H9 (cell line): ENCODE data around the gene TIMM22. TPM values are rescaled to one million over a fixed set of nuclear protein-coding genes. Genes with fewer than 3 reads are reported as not detected.

Experiments
- DNase-seq: peaks from one replicate; pipeline ENCODE4 v3.0.0-alpha.2; 2017
- H2AFZ ChIP-seq: one replicate; pipeline ENCODE4 v1.6.1; 2013; ENCODE audit warnings: mild to moderate bottlenecking, low read length, control low read depth, moderate library complexity
- H2AK5ac ChIP-seq: 2 replicates; pipeline ENCODE4 v1.6.1; 2013; ENCODE audit warnings: low read length, control low read depth, mixed read lengths; ENCODE audit not compliant: insufficient read length
- H2BK120ac ChIP-seq: one replicate; pipeline ENCODE4 v1.6.1; 2013; ENCODE audit warnings: low read depth, mild to moderate bottlenecking, low read length, control low read depth, inconsistent platforms; ENCODE audit not compliant: poor library complexity, severe bottlenecking
- H2BK12ac ChIP-seq: 2 replicates; pipeline ENCODE4 v1.6.1; 2013; ENCODE audit warnings: low read length, control low read depth, mixed read lengths, low read depth; ENCODE audit not compliant: insufficient read length
- H2BK15ac ChIP-seq: 2 replicates; pipeline ENCODE4 v1.6.1; 2013; ENCODE audit warnings: low read depth, low read length, control low read depth
- H2BK20ac ChIP-seq: one replicate; pipeline ENCODE4 v1.6.1; 2013; ENCODE audit warnings: low read depth, mild to moderate bottlenecking, low read length, control low read depth, inconsistent platforms; ENCODE audit not compliant: poor library complexity, severe bottlenecking
- H2BK5ac ChIP-seq: 2 replicates; pipeline ENCODE4 v1.6.1; 2013; ENCODE audit warnings: low read length, control low read depth, mixed read lengths; ENCODE audit not compliant: insufficient read length
- H3K14ac ChIP-seq: 2 replicates; pipeline ENCODE4 v1.6.1; 2013; ENCODE audit warnings: low read length, control low read depth; ENCODE audit not compliant: insufficient read depth
- H3K18ac ChIP-seq: 2 replicates; pipeline ENCODE4 v1.6.1; 2013; ENCODE audit warnings: low read depth, mild to moderate bottlenecking, mixed read lengths, low read length, control low read depth; ENCODE audit not compliant: insufficient read length
- H3K23ac ChIP-seq: 2 replicates; pipeline ENCODE4 v1.6.1; 2013; ENCODE audit warnings: low read length, control low read depth, mixed read lengths, low read depth; ENCODE audit not compliant: insufficient read length
- H3K23me2 ChIP-seq: 2 replicates; pipeline ENCODE4 v1.6.1; 2013; ENCODE audit warnings: low read depth, mild to moderate bottlenecking, mixed read lengths, low read length, control low read depth; ENCODE audit not compliant: insufficient read length, poor library complexity, severe bottlenecking
- H3K27ac ChIP-seq: 2 replicates; pipeline ENCODE4 v1.5.1; 2013; ENCODE audit warnings: low read length, control low read depth, mixed read lengths, low read depth; ENCODE audit not compliant: insufficient read length
- H3K27me3 ChIP-seq: 2 replicates; pipeline ENCODE4 v1.6.1; 2013; ENCODE audit warnings: low read length, control low read depth, inconsistent platforms; ENCODE audit not compliant: insufficient read depth
- H3K4ac ChIP-seq: 2 replicates; pipeline ENCODE4 v1.6.1; 2013; ENCODE audit warnings: low read depth, mild to moderate bottlenecking, control low read depth, inconsistent platforms, low read length, moderate library complexity
- H3K4me1 ChIP-seq: 2 replicates; pipeline ENCODE4 v1.6.1; 2013; ENCODE audit warnings: low read length, control low read depth, inconsistent platforms; ENCODE audit not compliant: insufficient read depth
- H3K4me2 ChIP-seq: 2 replicates; pipeline ENCODE4 v1.6.1; 2013; ENCODE audit warnings: low read length, control low read depth, mixed read lengths; ENCODE audit not compliant: insufficient read length, insufficient read depth
- H3K56ac ChIP-seq: 2 replicates; pipeline ENCODE4 v1.6.1; 2013; ENCODE audit warnings: low read depth, mild to moderate bottlenecking, mixed read lengths, low read length, control low read depth; ENCODE audit not compliant: insufficient read length
- H3K79me1 ChIP-seq: 2 replicates; pipeline ENCODE4 v1.6.1; 2013; ENCODE audit warnings: low read depth, mild to moderate bottlenecking, moderate library complexity, low read length, control low read depth, inconsistent platforms; ENCODE audit not compliant: insufficient read depth, poor library complexity, severe bottlenecking
- H3K79me2 ChIP-seq: 2 replicates; pipeline ENCODE4 v1.6.1; 2013; ENCODE audit warnings: low read length, control low read depth, inconsistent platforms; ENCODE audit not compliant: insufficient read depth
- H3K9ac ChIP-seq: 2 replicates; pipeline ENCODE4 v1.6.1; 2013; ENCODE audit warnings: low read length, control low read depth, mixed read lengths; ENCODE audit not compliant: insufficient read length; ENCODE audit errors: extremely low read depth
- H3K9me3 ChIP-seq: one replicate; pipeline ENCODE4 v1.6.1; 2013; ENCODE audit warnings: low read depth, low read length, inconsistent platforms; ENCODE audit not compliant: control insufficient read depth
- H3T11ph ChIP-seq: one replicate; pipeline ENCODE4 v1.6.1; 2013; ENCODE audit warnings: mild to moderate bottlenecking, low read length, control low read depth, inconsistent platforms
- H4K20me1 ChIP-seq: one replicate; pipeline ENCODE4 v1.6.1; 2013; ENCODE audit not compliant: control insufficient read depth, insufficient read length, insufficient read depth
- H4K5ac ChIP-seq: 2 replicates; pipeline ENCODE4 v1.6.1; 2013; ENCODE audit warnings: low read depth, mild to moderate bottlenecking, mixed read lengths, low read length, control low read depth; ENCODE audit not compliant: insufficient read length
- H4K8ac ChIP-seq: replicated peaks from 2 replicates; pipeline ENCODE4 v1.6.1; 2013; ENCODE audit warnings: low read length, control low read depth, mixed read lengths, low read depth; ENCODE audit not compliant: insufficient read length
- H4K91ac ChIP-seq: 2 replicates; pipeline ENCODE4 v1.6.1; 2013; ENCODE audit warnings: low read depth, mild to moderate bottlenecking, moderate library complexity, mixed read lengths, low read length, control low read depth; ENCODE audit not compliant: insufficient read length
- H3K27ac Mint-ChIP-seq, 3 experiments: 2 replicates in 2 of 3; 3 replicates in 1 of 3; pipeline ENCODE4 v1.8.0; 2020 to 2021; ENCODE audit warnings: mixed read lengths in 3 of 3, mild to moderate bottlenecking in 1 of 3, moderate library complexity in 1 of 3
- H3K27me3 Mint-ChIP-seq: 2 replicates; pipeline ENCODE4 v1.8.0; 2021; ENCODE audit warnings: low read depth, mild to moderate bottlenecking, moderate library complexity, mixed read lengths
- H3K36me3 Mint-ChIP-seq, 3 experiments: 2 replicates in 2 of 3; 3 replicates in 1 of 3; pipeline ENCODE4 v1.8.0; 2020 to 2021; ENCODE audit warnings: low read depth in 3 of 3, mixed read lengths in 3 of 3; ENCODE audit not compliant: insufficient read depth in 1 of 3
- H3K4me1 Mint-ChIP-seq, 2 experiments: 2 replicates each; pipeline ENCODE4 v1.8.0; 2020; ENCODE audit warnings: mixed read lengths in 2 of 2
- H3K4me3 Mint-ChIP-seq, 2 experiments: 2 replicates in 1 of 2; 3 replicates in 1 of 2; pipeline ENCODE4 v1.8.0; 2020 to 2021; ENCODE audit warnings: mild to moderate bottlenecking in 2 of 2, mixed read lengths in 2 of 2, moderate library complexity in 1 of 2
- H3K9me3 Mint-ChIP-seq, 2 experiments: 2 replicates in 1 of 2; 3 replicates in 1 of 2; pipeline ENCODE4 v1.8.0; 2020; ENCODE audit warnings: mild to moderate bottlenecking in 2 of 2, mixed read lengths in 2 of 2, moderate library complexity in 1 of 2
- CTCF ChIP-seq: fragments of 200-600 bp; sonication (generic); conservative IDR thresholded peaks from 3 replicates; pipeline ENCODE4 v1.8.0; 2021; ENCODE audit warnings: antibody characterized with exemption, mild to moderate bottlenecking
- WGBS: extraction: QIAGEN DNeasy Blood & Tissue Kit; methylation state at CpG from one replicate; pipeline ENCODE4 v1.1.7; 2013; ENCODE audit warnings: missing lambda C conversion rate, low lambda C conversion rate, mixed read lengths; ENCODE audit not compliant: insufficient read length; ENCODE audit errors: extremely low coverage; 5-methylcytosine and 5-hydroxymethylcytosine counted together
- total RNA-seq: library from RNA; stranded (reverse); gene quantifications from 2 replicates; pipeline ENCODE4 v1.2.1, GENCODE V29; 2021

The TIMM22 gene
- total RNA-seq, 1 experiment from 2014 or later = 23.0 TPM

- Histone ChIP-seq H3K18ac (no peak overlapping the region), H3K4me1 (no peaks in the 10 kb centered on the region; the same call in 1 of the 2 replicates), H4K8ac (no peak overlapping the region), H4K5ac (no peak overlapping the region), H3K23me2 (peaks cover 9% of the 10 kb centered on the region), H3T11ph (no peak overlapping the region), H2BK120ac (no peak overlapping the region), H3K23ac (no peak overlapping the region), H3K79me2 (no peaks in the 10 kb centered on the region), H3K14ac (no peak overlapping the region), H3K4ac (no peak overlapping the region), H2AFZ (no peak overlapping the region), H2BK20ac (no peak overlapping the region), H2AK5ac (no peak overlapping the region), H2BK5ac (no peak overlapping the region), H3K56ac (no peak overlapping the region), H3K27me3 (no peaks in the 10 kb centered on the region), H3K27ac (no peak overlapping the region), H3K9ac (no peak overlapping the region), H3K4me2 (no peak overlapping the region), H4K20me1 (no peaks in the 10 kb centered on the region), H4K91ac (no peak overlapping the region), H3K9me3 (no peaks in the 10 kb centered on the region), H2BK12ac (no peak overlapping the region), H3K79me1 (no peaks in the 10 kb centered on the region), H2BK15ac (no peak overlapping the region)
- no CpG with 5 or more reads among the region's 17 CpGs for whole genome bisulfite sequencing
- DNase-seq = no peak
- H3K27me3 Mint-ChIP-seq = peaks cover 10% of the 10 kb centered on the region
- H3K27ac Mint-ChIP-seq = peak overlapping the region in 1 of 3 experiments; percentile 77; a peak in 2 of 7 replicates
- peaks cover 7 to 35% of the 10 kb centered on the region in 2 experiments for H3K4me1 Mint-ChIP-seq
- no peaks in the 10 kb centered on the region; a peak in 2 of 7 replicates for H3K36me3 Mint-ChIP-seq
- no peak overlapping the region for H3K4me3 Mint-ChIP-seq
- H3K9me3 Mint-ChIP-seq = no peaks in the 10 kb centered on the region
- TF ChIP-seq CTCF = no peak
These were observed 38.7 kb downstream of the TIMM22 start for GRCh38 chr17:1035546-1036170.
